Stimulated activated CD4-positive, alpha-beta T cell treated with anti-CD3 and anti-CD28 coated beads, Interleukin-2, amount 100 ng/mL, for 48 hours (primary cell): ENCODE measurements around the gene LDLRAD3.

ENCODE experiments used
- DNase-seq, 2 donors: peaks; one replicate each; pipeline ENCODE4 v3.0.0-alpha.2; 2020

The LDLRAD3 gene

DNA sequence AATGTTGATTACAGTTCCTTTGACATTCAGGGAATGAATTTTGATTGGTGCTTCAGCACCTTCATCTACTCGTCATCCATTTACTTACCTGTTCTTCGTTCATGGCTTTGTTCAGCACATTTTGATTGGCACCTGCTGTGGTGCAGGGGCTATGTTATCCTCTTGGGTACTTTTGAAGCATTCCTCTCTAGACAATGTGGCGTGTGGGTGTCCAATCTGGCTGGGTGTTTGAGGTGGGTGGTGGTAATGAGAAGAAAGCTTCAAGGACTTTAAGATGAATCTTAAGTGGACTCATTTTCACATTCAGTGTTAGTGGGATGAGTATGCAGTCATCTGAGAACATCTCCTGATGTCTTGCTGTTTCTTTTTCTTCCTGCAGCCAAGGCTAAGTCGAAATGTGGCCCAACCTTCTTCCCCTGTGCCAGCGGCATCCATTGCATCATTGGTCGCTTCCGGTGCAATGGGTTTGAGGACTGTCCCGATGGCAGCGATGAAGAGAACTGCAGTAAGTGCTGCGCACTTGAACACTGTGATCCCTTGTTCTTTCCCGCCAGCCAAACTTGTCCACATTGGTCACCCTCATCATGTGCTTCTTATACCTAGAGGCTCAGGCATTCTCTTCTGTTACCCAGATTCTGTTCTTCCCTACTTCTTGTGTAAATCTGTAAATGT is 137.5 kb downstream of the LDLRAD3 start:
- no peak for DNase-seq

DNA sequence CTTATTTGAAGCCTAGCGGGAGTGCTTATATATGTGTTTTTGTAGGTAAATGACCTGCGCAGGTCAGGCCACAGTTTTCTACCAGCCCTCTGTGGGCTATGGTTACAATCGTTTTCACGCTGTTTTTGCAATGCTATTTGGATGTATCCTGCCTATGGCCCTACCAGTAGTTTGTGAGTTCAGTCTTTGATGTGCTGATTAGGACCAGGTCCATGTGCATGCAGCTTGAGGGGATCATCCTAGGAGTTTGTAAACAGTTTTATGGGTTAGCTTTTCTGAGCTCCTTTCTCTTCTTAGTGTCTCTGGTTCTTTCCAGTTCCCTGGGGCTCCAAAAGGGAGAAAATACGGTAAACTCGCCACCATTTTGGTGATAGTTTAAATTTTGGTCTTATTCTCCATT is 142.5 kb downstream of the LDLRAD3 start:
- DNase-seq = no peak

GRCh38 chr11:36088266-36088972 is 144.6 kb downstream of the LDLRAD3 start:
- no peak for DNase-seq

DNA sequence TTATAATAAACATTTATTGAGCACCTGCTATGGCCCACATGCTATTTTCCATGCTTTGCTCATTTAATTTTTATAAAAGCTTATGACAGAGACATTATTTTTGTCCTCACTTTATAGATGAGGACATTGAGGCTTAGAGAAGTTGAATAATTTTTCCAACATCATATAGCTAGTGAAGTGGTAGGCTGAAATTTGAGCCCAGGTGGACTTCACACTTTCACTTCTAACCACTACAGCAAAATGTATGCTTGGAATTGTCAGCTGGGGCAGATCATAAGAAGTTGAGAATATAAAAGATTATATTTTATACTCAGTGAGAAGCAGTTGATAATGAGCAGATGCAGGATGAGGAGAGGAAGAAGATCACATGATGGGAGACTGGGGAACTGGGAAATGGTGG is 146.1 kb downstream of the LDLRAD3 start:
- no peak for DNase-seq

GRCh38 chr11:36090356-36091109 is 146.7 kb downstream of the LDLRAD3 start:
- no peak for DNase-seq

- DNase-seq = no peak
These were observed 147.5 kb downstream of the LDLRAD3 start for GRCh38 chr11:36091256-36091811.

DNA sequence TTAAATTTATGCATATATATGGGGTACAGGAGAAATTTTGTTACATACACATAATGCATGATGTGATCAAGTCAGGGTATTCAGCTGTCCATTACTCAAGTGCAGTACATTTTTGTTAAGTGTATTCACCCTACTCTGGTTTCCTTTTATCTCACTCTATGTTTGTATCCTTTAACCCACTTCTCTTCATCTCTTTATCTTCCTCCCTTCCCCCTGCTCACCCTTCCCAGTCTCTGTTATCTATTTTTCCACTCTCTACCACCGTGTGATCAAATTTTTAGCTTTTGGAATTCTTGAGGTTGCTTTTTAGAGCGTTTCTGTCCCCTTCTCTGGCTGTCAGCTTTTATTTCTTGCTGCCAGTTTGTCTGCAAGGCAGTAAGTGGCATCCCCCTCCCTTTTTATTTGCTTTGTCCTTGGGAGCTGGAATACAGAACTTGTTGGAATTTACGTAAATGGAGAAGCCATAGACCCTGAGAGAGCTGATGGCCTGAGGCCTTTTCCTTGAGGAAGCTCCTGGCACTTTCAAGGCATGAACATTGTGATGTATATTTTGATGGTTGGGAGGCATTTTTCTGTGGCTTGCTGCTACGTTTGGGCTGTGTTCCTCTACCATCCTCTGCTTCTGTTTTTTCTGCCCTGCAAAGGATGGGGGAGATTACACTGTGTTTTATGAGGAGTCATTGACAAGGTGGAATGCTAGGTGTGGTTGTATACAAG is 148.6 kb downstream of the LDLRAD3 start:
- no peak for DNase-seq

GRCh38 chr11:36093548-36093947 is 149.7 kb downstream of the LDLRAD3 start:
- no peak for DNase-seq

DNA sequence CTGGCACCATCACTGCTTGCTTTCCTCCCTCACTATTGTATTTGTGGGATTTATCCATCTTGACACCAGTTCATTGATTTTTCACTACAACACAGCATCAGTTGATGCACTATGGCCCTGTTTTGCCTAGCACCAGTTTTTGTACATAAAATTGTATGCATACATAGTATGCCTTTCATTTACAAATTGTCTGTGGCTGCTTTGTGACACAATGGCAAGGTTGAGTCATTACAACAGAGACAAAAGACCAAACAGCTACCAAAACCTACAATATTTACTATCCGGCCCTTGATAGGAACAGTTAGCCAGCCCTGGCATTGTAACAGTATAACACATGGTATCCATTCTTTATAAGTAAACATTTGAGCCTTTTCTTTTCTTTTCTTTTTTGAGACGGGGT is 150.3 kb downstream of the LDLRAD3 start:
- no peak for DNase-seq

- no peak for DNase-seq
These were observed 151.9 kb downstream of the LDLRAD3 start for GRCh38 chr11:36095716-36096115.

- no peak for DNase-seq
These were observed 153.4 kb downstream of the LDLRAD3 start for GRCh38 chr11:36097219-36097650.

GRCh38 chr11:36098087-36098486 is 154.2 kb downstream of the LDLRAD3 start:
- no peak for DNase-seq

GRCh38 chr11:36098853-36099375 is 155.1 kb downstream of the LDLRAD3 start:
- DNase-seq = no peak

DNA sequence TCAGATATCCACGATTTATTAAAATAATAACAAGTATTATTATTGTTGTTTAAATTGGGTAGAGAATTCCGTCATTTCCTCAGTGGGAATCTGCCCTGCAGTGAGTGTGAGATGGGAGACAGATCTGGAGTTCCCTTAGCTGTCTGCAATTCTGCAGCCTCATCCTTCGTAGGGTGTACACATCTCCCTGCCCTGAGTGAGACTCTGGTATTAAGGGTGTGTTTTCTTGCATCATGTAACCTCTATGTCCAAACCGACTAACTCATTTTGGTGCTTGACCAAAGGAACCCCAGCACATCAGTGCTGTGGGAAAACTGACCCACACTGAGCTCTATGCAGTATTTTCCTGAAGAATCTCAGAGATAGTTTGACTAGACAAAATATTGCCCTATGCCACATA is 157.6 kb downstream of the LDLRAD3 start:
- no peak for DNase-seq

GRCh38 chr11:36102868-36103267 is 159.0 kb downstream of the LDLRAD3 start:
- no peak for DNase-seq

GRCh38 chr11:36103933-36104530 is 160.2 kb downstream of the LDLRAD3 start:
- no peak for DNase-seq

DNA sequence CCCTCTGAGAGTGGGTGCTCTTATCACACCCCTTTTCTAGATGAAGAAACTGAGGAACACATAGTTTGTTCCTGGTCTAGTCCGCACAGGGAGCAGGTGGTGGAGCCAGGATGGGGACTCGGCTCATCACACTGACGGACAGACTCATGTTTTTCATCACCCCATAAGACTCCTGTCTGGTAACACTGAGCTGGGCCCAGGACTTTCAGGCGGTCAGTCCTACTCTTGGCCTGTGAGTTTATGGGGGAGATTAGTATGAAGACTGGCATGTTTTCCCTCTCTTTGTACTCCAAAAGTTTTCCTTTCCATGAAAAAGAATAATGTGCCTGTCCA is 160.8 kb downstream of the LDLRAD3 start:
- DNase-seq = no peak

DNA sequence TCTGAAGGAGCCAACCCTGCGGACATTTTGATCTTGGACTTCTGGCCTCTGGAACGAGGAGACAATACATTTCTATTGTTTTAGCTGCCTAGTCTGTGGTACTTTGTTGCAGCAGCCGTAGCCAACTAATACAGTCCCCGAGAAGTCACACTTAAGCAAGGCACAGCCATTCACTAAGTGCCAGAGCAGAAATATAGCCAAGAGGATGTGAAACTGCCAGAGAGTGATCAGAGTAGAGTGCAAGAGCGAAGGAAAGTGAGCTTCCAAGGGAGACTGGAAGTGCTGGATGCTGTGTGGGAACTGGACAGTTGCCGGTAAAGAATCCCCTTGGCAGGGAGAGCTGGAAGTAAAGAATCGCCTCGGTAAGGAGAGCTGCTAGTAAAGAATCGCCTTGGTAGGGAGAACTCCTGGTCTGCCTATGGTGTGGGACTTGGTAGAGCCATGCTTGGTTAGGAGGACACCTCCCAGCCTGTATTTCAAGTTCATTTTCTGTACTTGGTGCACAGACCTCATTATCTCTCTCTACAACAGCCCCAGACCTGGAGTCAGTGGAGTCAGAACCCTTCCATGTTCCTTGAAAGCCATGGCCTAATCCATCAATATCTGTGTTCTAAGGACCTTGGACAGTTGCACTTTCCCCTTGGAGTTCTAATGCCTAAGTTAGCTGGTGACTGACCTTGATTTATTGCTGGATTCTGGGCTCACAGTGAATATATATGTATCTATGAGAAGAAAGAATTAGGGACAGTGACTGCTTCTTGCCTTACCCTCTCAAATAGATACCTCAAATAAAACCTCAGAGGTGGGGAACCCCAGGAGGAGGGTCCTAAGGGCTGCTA is 162.1 kb downstream of the LDLRAD3 start:
- no peak for DNase-seq

DNA sequence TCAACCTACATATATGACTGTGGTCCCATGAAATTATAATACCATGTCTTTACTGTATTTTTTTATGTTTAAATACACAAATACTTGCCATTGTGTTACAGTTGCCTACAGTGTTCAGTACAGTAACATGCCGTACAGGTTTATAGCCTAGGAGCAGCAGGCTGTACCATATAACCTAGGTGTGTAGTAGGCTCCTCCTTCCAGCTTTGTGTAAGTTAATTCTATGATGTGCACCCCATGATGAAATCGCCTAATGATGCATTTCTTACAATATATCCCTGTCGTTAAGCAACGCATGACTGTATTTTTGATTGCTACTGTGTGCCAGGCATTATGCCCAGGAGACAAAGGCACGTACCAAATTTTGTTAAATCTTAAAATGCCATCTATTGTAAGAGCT is 163.7 kb downstream of the LDLRAD3 start:
- DNase-seq = no peak

GRCh38 chr11:36108881-36109589 is 165.2 kb downstream of the LDLRAD3 start:
- DNase-seq = no peak

GRCh38 chr11:36109590-36109849 is 165.7 kb downstream of the LDLRAD3 start:
- no peak for DNase-seq
